Stimulated activated CD8-positive, alpha-beta memory T cell treated with anti-CD3 and anti-CD28 coated beads, Interleukin-15, amount 100 ng/mL, for 1 hour (primary cell): ENCODE measurements around the gene MLST8.
"Not testable (repeated sequence)": the region's sequence is repeated elsewhere in the genome, so short reads cannot be mapped to it uniquely, and the experiment has no call there.

Experiments used
- DNase-seq: peaks from one replicate; pipeline ENCODE4 v3.0.0-alpha.2; 2020; ENCODE audit warnings: low read depth

The MLST8 gene

DNA sequence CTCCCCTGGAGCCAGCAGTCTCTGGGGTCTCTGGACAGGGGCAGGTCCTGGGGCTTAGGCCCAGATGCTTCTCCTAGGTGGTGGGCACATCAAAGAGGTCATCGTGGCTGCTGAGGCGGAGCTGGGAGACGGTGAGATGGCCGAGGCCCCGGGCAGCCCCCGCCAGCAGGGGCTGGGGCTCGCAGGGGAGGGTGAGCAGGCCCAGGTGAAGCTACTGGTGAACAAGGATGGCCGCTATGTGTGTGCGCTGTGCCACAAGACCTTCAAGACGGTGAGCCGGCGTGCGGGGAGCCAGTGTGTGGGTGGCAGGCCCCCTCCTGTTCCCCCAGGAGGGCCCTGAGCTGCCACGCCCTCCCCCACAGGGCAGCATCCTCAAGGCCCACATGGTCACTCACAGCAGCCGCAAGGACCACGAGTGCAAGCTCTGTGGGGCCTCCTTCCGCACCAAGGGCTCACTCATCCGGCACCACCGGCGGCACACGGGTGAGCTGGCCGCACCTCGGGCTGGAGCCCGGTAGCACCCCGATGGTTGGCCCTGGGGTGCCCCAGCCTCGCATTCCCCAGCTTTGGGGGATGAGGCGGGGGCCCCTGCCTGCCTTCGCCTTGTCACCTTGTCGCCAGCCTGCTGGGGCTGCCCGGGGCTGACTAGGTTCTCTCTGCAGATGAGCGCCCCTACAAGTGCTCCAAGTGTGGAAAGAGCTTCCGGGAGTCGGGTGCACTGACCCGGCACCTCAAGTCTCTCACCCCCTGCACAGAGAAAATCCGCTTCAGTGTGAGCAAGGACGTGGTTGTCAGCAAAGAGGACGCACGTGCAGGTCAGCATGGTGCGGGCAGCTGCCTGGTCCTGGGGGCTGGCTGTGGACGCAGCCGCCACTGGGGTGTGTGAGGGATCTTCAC is 27.1 kb downstream of the MLST8 start:
- no peak for DNase-seq

DNA sequence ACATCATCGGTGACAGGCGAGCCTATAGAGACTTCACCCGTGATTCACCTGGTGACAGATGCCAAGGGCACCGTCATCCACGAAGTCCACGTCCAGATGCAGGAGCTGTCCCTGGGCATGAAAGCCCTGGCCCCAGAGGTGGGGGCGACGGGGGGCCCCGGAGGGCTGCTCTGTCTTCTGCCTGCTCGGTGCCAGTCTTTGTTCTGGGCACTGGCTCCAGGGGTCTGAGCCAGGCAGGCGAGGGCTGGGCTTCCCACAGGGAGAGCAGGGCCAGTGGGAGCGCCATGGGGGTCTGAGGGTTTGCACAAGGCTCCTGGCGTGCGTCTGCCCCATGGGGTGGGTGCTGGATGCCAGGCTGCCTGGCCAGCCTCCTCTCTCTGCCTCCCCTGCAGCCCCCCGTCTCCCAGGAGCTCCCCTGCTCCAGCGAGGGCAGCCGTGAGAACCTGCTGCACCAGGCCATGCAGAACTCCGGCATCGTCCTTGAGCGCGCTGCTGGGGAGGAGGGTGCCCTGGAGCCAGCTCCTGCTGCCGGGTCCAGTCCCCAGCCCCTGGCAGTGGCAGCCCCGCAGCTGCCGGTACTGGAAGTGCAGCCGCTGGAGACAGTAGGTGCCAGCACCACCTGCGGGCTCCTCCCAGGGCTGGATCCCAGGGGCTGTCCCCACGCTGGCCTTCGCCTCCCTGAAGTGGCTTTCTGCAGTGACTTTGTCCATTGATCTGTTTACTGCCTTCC is 28.0 kb downstream of the MLST8 start:
- DNase-seq: no peak

DNA sequence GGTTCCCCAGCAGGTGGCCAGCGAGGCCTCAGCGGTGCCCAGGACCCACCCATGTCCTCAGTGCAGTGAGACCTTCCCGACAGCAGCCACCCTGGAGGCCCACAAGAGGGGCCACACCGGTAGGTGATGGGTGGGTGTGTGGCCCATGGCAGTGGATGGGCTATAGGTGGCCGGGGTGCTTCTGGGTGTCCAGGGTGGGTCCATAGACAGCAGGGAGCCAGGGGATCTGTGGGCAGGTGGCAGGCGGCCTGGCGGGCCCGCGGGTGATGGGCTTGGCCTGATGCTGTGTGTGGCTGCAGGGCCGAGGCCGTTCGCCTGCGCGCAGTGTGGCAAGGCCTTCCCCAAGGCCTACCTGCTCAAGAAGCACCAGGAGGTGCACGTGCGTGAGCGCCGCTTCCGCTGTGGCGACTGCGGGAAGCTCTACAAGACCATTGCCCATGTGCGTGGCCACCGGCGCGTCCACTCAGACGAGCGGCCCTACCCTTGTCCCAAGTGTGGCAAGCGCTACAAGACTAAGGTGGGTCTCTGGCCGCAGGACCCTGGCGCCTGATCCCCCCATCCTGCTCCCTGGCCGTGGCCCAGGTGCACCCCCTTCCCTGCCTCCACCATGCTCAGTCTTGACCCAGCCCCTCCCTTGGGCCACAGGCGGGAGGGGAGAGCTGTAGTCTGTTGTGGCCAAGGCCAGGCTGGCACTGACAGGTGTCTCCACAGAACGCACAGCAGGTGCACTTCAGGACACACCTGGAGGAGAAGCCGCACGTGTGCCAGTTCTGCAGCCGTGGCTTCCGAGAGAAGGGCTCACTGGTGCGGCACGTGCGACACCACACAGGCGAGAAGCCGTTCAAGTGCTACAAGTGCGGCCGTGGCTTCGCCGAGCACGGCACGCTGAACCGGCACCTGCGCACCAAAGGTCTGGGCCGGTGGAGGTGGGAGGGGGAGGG is 28.9 kb downstream of the MLST8 start:
- no peak for DNase-seq

DNA sequence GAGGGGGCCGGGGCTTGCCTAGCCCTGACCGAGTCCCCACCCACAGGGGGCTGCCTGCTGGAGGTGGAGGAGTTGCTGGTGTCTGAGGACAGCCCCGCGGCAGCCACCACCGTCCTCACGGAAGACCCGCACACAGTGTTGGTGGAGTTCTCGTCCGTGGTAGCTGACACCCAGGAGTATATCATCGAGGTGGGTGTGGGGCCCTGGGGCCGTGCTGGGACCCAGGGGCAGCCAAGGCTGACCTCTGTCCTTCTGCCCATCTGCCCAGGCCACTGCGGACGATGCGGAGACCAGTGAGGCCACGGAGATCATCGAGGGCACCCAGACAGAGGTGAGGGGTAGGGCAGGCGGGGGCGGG is 29.5 kb downstream of the MLST8 start:
- no peak for DNase-seq

DNA sequence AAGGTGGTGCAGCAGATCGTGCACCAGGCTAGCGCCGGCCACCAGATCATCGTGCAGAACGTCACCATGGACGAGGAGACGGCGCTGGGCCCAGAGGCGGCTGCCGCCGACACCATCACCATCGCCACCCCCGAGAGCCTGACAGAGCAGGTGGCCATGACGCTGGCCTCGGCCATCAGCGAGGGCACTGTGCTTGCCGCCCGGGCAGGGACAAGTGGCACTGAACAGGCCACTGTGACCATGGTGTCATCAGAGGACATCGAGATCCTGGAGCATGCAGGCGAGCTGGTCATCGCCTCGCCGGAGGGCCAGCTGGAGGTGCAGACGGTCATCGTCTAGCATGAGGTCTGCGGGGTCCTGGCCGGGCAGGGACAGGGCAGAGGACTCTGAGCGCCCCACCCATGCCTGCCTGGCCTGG is 30.0 kb downstream of the MLST8 start:
- no peak for DNase-seq

DNA sequence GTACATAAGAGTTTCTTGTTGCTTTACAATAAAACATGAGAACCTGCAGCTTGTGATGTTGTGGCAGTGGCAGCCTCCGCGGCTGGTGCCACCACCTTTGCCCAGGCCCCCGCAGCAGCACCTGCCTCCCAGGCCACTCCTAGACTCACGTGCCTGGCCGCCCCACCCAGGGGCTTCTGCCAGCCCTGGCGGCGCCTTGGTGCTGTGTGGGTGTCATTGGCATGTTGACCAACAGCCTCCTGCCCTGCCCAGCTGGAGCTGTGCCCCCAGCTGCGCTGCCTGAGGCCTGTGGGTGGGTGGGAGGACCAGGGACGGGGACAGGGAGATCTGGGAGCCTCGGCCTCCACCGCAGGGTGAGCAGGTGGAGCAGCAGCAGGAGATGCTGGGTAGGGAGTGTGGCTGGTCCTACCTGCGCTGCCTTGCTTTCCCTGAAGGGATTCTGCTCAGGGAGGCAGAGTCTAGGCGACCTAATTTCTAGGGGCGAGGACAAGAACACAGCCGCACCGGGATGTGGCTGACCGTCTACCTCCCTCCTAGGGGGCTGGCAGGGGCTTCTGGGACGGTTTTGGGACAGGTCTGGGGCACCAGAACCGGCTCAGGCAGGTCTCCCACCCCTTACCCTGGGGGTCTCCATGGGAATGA is 30.6 kb downstream of the MLST8 start:
- DNase-seq: no peak

DNA sequence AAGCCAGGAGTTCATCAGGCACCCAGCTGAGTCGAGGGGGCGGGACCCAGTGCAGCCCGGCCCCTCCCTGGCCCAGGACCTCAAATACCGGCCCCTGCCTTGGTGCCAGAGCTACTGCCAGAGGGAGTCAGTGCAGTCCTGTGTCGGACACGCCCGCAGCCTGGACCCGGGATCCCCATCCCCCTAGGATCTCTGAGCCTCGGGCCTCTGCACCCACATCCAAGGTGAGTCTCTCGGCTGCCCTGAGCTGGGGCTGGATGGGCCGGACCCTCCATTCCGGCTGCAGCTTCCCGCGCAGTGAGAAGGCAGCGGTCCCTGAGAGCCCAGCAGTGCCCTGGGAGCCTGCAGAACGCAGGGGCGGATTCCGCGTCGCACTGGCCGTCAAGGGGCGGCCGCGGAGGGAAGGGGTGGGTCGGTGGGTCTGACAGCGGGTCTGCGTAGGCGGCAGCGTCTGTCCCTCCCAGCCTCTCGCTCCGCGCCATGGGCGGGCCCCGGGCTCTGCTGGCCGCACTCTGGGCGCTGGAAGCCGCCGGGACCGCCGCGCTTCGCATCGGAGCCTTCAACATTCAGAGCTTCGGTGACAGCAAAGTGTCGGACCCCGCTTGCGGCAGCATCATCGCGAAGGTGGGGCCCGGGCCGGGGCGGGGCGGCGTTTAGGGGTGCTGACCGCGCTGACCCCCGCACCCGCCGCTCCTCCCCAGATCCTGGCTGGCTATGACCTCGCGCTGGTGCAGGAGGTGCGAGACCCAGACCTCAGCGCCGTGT is 31.3 kb downstream of the MLST8 start, which contains the start of gene DNASE1L2:
Gene DNASE1L2, plus strand, starts transcription at position 108 of the 765 bp plus-strand sequence. Its CDS starts 373 bp downstream, at position 481.
- no peak for DNase-seq

DNA sequence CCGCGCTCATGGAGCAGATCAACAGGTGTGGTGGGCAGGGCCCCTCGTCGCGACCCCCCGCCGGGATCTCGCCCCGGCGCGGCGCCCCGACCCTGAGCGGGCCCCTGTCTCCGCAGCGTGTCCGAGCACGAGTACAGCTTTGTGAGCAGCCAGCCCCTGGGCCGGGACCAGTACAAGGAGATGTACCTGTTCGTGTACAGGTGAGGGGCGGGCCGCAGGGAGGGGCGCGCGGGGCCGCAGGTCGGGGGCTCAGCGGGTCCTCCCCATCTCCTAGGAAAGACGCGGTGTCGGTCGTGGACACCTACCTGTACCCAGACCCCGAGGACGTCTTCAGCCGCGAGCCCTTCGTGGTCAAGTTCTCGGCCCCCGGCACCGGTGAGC is 31.8 kb downstream of the MLST8 start:
- no peak for DNase-seq

DNA sequence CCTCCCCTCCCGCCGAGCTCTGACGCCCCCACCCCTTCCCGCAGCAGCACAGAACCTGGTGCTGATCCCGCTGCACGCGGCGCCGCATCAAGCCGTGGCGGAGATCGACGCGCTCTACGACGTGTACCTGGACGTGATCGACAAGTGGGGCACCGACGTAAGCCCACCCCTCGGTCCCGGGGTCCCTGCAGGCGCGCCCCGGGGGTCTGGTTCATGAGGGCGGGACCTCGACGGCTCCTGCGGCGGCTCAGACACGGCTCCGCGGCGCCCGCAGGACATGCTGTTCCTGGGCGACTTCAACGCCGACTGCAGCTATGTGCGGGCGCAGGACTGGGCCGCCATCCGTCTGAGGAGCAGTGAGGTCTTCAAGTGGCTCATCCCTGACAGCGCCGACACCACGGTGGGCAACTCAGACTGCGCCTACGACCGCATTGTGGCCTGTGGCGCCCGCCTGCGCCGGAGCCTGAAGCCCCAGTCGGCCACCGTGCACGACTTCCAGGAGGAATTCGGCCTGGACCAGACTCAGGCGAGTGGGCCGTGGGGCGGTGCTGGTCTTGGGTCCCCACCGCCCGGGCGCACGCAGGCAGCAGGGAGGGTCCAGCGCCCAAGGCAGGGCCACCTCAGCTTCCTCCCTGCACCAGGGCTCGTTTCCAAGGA is 32.4 kb downstream of the MLST8 start:
- no peak for DNase-seq

DNA sequence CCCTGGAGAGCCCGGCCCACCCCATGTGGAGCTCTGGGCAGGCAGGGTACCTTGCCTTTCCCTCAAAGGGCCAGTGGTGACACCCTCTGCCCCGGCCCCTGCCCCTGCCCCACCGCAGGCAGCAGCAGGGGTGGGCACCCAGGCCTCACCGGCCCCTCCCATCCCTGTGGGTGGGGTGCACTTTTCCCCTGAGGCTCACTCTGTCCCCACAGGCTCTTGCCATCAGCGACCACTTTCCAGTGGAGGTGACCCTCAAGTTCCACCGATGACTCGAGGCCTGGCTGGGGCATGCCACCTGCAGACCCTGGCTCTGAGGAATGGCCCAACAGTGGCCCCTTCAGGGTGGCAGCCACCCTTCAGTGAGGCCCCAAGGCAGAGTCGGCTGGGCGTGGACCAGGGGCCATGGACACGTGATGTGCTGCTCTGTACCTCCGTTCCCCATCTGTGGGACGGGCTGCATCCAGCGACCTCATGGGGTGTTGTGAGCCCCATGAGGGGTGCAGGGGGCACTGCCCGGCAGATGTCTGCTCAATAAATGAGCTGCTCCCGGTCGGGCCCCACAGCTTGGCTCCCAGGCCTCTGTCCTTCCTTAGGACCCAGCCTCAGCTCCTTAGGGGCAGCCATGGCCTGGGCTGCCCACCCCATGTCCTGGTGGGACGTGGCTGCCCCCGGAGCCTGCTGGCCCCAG is 33.0 kb downstream of the MLST8 start:
- no peak for DNase-seq

DNA sequence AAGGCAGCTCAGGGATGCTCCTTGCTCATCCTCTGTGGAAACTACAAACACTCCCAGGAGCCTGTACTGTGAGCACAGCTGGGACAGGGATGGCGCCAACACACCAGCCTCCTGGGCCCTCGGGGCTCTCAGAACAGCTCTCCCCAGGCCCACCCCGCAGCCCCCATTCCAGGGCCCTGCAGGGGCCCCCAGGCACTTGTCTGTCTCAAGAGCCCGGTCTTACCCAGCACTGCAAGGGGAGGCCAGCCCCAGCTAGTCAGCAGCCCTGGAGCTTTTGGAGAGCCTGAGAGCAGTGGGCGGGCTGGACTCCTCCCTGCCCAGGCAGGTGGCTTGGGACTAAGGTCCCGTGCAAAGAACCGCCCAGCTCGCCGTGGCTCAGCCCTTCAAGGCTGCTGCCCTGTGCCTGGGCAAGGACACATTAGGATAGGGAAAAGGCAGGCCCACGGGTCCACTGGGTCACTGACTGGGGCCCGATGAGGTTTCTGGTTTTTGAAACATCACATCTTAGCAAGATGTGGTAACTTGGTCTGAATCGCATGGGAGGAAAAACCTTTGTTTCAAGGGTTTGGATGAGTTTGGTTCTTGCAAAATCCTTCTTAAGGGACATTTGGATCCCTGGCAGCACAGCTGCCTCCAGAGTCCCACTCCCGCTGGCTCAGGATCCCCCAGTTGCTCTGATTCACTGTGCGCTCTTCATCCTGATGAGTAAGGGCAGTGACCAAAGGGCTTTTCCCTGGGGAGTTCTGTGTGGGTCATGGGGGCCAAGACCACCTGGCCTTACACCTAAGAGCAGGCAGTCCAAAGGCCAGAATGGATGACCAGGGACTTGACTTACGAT is 33.8 kb downstream of the MLST8 start:
- no peak for DNase-seq

DNA sequence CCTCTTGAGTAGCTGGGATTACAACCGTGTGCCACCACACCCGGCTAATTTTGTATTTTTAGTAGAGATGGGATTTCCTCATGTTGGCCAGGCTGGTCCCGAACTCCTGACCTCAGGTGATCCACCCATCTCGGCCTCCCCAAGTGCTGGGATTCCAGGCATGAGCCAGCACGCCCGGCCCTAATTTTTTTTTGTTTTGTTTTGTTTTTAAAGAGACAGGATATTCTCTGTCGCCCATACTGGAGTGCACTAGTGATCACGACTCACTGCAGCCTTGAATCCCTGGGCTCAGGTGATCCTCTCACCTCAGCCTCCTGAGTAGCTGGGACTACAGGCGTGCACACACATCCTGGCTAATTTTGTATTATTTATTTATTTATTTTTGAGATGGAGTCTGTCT is 35.1 kb downstream of the MLST8 start:
- DNase-seq: not testable (repeated sequence)

DNA sequence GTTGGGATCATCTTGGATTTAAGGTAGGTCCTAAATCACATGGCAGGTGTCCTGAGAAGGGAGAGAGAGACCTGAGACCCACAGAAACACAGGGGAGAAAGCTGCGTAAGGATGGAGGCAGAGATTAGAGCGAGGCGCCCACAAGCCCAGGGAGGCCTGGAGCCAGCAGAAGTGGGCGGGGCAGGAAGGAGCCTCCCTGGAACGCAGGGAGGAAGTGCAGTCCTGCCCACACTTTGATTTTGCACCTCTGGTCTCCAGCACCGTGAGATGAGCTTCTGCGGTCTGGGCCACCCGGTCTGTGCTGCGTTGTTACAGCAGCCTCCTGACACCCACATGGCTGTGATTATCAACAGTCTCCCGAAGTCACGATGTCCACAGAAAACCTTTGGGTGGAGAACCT is 37.3 kb downstream of the MLST8 start:
- no peak for DNase-seq

DNA sequence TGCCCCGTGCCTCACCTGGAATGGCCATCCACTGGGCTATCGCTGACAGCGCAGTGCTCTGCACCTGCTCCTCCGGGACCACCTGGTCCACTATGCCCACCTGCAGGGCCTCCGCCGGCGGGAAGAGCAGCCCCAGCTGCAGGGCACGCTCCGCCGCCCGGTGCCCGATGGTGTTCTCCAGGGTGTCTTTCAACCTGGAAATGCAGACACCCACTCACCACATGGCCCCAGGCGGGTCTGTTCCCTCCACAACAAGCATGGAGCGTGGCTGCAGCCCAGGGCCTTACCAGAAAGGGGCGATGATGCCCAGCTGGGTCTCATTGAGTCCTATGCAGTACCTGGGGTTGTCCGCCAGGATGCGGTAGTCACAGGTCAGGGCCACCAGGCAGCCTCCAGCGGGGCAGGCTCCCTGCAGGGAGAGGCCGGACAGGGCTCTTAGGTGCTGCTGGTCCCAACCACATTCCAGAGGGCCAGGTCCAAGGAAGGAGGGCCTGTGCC is 37.8 kb downstream of the MLST8 start:
- DNase-seq: no peak

DNA sequence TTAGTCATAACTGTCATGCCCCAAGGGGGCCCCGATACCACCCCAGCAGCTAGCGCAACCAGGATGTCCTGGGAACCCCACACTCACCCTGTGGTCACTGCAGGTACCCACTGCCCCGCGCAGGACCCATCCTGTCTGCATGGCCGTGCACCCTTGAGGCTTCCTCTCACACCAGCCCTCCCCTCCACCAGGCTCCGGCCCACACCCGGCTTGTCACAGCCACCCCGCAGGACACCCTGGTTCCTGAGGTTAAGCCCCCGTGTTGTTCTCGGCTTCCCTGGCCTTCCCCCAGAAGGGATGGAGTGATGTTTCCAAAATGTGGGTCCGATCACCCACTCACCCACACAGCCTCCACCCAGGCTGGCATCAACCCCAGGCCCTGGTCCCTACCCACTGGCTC is 38.5 kb downstream of the MLST8 start:
- no peak for DNase-seq

DNA sequence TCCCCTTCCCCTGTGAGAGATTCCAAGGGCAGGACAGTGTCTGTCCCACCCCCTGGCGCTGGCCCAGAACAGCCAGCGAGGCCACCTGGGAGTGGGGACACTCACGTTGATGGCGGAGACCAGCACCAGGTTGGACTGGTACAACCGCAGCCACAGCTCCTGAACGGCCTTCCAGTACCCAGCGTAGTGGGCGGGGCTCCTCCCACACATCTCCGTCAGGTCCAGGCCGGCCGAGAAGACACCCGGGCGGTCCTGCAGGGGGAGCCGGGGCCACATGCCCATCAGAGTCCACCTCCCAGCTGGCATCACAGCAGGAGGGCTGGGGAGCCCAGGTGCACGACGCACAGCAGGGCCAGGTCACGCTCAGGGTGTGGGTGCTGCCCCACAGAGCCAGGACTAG is 39.0 kb downstream of the MLST8 start:
- no peak for DNase-seq

DNA sequence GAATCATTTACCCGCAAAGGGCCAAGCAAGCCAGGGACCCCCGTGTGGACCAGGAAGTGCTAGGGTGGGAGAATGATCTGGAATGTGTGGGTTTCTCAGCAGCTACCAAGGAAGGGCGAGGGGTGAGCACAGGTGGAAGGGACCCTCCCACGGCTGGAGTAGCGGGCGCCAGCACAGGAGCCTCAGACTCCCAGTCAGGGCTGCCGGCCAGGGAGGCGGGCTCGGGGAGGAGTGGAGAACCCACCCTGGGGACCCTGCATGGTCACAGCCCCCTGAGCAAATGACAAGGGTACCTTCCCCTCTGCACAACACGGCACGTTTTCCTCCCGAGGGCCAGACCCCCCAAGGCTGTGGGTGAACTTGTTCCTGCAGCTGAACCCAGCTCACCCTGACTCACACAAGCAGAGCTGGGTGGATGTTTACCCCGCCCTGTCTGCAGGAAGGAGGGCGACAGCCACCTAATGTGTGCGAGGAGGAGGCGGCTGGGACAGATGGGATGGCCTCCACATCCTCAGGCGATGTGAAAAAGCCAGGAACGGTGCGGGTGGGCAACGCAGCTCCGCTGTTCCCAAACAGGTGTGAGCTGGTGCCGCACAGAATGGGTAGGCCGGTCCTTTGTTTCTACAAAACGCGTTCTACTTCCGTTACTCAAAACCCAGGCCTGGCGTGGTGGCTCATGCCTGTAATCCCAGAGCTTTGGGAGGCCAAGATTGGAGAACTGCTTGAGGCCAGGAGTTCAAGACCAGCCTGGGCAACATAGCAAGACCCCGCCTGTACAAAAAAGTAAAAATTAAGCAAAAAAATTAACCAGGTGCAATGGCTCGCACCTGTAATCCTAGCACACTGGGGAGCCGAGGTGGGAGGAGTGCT is 39.9 kb downstream of the MLST8 start:
- DNase-seq: no peak
